Measurements from ENCODE around the gene OR8H3.
"Not testable (repeated sequence)": the region's sequence is repeated elsewhere in the genome, so short reads cannot be mapped to it uniquely, and the experiment has no call there.

Gene OR8H3, protein sequence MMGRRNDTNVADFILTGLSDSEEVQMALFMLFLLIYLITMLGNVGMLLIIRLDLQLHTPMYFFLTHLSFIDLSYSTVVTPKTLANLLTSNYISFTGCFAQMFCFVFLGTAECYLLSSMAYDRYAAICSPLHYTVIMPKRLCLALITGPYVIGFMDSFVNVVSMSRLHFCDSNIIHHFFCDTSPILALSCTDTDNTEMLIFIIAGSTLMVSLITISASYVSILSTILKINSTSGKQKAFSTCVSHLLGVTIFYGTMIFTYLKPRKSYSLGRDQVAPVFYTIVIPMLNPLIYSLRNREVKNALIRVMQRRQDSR

GRCh38 chr11:56122073-56122472 is at the start of gene OR8H3:
Gene OR8H3, plus strand, starts transcription at chr11:56122373. Its CDS starts 0 bp downstream, at chr11:56122373.
- DNase-seq: no peak

- no peak for DNase-seq
Observed at GRCh38 chr11:56089697-56090096, 32.5 kb upstream of the OR8H3 start.

- no peak for DNase-seq
Observed at GRCh38 chr11:56093008-56093407, 29.2 kb upstream of the OR8H3 start, which contains the start of gene OR8I2. Gene OR8I2, plus strand, starts transcription at chr11:56093308. Its CDS starts 0 bp downstream, at chr11:56093308.

- no peak for DNase-seq
Observed at GRCh38 chr11:56103210-56103737, 18.9 kb upstream of the OR8H3 start, which contains the start of gene OR8H2. Gene OR8H2, plus strand, starts transcription at chr11:56103687. Its CDS starts 1,356 bp downstream, at chr11:56105043.

DNA sequence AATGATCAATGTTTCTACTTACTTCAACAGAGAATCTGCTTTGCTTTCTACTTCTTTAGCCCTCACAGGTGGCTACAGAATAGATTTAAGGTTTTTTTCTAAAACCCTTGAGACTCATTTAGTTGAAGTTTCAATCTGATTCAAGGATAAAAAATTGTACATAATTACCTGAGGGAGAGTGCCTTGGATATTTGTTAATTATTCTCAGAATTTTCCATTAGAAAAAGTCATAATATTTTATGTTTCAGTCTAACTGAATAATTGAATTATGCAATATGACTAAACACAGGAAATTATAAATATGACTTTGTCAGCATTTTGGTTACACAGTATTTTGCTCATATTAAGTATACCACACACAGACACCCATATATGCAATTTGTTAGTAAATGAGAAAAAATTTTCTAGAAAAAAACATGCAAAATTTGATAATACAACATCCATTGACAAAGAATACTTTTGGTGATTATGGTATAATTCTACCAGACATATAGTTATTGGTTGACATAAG is 18.0 kb downstream of the OR8H3 start, which contains the start of gene OR8J3:
TSS of gene OR8J3 (minus strand) at position 51 of the 511 bp plus-strand sequence. CDS start 2,483 bp downstream, outside the sequence.
- no peak for DNase-seq

- not testable (repeated sequence) for DNase-seq
Observed at GRCh38 chr11:56143681-56144080, 21.5 kb downstream of the OR8H3 start.

- no peak for DNase-seq
Observed at GRCh38 chr11:56151376-56151775, 29.2 kb downstream of the OR8H3 start.

GRCh38 chr11:56152333-56152732 is 30.2 kb downstream of the OR8H3 start:
- no peak for DNase-seq

DNA sequence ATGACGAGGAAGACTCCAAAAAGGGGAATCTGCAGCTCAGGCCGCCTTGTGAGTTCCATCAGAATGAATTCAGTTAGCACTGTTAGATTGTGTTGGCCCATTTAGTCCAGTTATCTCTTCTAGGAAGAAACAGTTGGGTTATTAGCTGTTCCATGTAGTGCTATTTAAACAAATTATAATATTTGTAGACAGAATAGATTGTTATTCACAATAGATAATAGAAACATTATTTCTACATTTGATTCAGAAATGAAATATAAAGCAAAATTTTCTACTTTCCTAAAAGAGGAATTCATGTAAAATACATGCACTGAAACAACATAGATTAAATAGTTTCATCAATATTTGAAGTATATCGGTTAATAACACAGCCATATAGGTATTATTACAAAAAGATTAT is 38.0 kb downstream of the OR8H3 start, which contains the start of gene OR8K5:
TSS of gene OR8K5 (minus strand) at position 101 of the 400 bp plus-strand sequence. CDS start at position 101, 0 bp downstream.
- DNase-seq: no peak

DNA sequence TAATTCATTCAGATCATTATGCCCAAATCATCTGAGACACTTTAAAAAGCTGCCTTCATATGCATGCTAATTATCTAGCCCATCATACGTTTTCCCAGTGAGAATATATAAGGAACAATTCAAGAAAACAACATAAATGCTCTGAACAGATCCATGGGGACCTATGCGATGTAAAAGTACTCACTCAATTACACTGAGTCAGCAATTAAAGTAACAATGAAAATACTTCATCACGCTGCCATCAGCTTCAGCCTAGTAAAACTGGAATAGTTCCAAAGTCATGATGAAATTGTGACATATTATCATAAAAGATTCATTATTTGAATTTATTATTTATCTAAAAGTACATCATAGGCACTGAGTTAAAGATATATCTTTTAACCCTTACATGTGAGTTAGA is 41.6 kb downstream of the OR8H3 start:
- DNase-seq: no peak

- DNase-seq: no peak
Observed at GRCh38 chr11:56172256-56172830, 50.2 kb downstream of the OR8H3 start.
